NCI-H2107 (cell line): ENCODE data around the gene ZNF615.
"Not testable (repeated sequence)": the region's sequence is repeated elsewhere in the genome, so short reads cannot be mapped to it uniquely, and the experiment has no call there.

ENCODE experiments used
- DNase-seq: peaks from one replicate; lab custom pipeline; 2025; lab: John Stamatoyannopoulos, UW

Gene ZNF615

DNA sequence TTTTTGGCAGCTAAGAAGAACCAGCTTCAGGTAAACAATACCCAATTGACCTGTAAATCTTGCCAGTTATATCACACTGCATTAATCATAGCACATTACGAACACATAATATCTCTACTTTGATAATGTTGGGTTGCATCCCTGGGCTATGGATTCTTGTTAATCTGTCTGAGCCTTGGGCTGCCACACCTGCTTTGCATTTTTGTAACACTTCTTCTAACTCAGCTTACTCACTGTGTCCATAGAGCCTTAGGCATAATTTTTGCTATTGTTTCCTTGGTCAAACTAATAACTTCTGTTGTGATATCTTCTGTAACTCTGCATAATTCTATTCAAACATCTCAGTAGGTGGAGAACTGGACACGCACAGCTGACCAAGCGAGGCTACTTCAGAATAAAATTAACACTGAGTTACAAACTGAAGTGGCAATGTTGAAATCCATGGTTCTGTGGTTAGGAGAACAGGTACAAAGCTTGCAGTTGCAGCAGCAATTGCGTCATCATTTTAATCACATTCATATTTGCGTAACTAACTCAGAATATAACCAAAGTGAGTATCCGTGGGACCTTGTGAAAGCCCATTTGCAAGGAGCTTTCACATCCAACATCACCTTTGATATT lies 27.8 kb downstream of the ZNF615 start:
- no peak for DNase-seq

DNA sequence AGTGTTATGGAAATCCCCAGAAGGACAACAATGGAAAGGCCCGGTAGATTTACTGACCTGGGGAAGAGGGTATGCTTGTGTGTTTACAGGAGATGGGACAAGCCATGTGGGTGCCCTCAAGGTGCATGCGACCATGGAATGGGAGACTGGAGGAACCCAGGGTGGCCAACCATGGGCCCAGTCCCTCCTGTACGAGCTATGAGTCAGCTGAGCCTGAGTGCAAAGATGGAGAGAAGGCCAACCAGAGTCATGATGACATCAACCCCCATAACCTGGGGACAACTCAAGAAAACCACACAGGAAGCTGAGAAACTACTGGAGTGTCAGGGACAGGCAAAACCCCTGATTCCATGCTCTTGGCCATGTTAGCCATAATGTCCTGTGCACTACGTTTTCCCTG lies 29.1 kb downstream of the ZNF615 start:
- no peak for DNase-seq

- DNase-seq: no peak
Measured at GRCh38 chr19:51977346-51977745, 30.7 kb downstream of the ZNF615 start.

- DNase-seq: no peak
Measured at GRCh38 chr19:51976852-51977251, 31.2 kb downstream of the ZNF615 start.

- DNase-seq: not testable (repeated sequence)
Measured at GRCh38 chr19:51975787-51976186, 32.2 kb downstream of the ZNF615 start.

GRCh38 chr19:51971624-51972023 lies 36.4 kb downstream of the ZNF615 start:
- no peak for DNase-seq

DNA sequence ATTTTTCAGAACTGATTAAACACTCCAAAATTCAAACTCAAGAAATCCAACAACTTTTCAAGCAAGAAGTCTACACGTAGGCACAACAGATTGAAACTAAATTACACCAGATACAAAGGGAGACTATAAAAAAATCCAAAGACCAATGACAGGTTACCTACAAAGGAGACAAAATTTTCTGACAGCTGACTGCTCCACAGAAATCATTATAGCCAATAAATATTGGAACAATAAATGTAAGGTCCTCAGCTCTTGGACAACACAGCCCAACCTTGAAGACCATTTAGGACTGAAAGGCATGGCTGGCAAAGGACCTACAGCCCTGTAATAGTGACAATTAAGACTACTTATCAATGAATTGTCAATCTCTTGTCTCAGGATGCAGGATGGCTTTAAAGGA lies 37.3 kb downstream of the ZNF615 start:
- DNase-seq: no peak

DNA sequence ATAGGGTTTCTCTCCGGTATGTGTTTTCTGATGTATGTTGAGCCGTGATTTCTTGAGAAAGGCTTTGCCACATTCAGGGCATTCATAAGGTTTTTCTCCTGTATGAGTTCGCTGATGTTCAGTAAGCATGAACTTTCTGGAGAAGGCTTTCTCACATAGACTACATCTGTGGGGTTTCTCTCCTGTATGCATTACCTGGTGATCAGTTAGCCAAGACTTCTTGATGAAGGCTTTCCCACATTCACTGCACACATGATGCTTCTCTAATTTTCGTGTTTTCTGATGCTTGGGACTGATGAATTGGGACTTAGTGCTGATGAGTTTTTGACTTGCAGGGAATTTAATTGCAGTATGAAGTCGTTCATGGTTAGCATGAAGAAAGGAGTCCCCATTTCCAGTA lies 42.4 kb downstream of the ZNF615 start:
- DNase-seq: no peak

DNA sequence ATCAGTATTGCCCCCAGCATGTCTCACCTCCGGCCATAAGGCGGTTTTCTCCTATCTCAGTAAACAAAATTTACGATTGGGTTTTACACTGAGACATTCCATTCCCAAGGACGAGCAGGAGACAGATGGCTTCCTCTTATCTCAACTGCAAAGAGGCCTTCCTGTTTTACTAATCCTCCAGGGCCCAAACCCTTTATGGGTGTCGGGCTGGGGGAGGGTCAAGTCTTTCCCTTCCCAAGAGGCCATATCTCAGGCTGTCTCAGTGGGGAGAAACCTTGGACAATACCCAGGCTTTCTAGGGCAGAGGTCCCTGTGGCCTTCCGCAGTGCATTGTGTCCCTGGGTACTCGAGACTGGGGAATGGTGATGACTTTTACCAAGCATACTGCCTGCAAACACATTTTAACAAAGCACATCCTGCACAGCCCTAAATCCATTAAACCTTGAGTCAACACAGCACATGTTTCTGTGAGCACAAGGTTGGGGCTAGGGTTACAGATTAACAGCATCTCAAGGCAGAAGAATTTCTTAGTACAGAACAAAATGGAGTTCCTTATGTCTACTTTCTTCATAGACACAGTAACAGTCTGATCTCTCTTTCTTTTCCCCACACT lies 47.3 kb downstream of the ZNF615 start:
- DNase-seq: not testable (repeated sequence)

GRCh38 chr19:51959791-51960190 lies 48.2 kb downstream of the ZNF615 start:
- DNase-seq: no peak

DNA sequence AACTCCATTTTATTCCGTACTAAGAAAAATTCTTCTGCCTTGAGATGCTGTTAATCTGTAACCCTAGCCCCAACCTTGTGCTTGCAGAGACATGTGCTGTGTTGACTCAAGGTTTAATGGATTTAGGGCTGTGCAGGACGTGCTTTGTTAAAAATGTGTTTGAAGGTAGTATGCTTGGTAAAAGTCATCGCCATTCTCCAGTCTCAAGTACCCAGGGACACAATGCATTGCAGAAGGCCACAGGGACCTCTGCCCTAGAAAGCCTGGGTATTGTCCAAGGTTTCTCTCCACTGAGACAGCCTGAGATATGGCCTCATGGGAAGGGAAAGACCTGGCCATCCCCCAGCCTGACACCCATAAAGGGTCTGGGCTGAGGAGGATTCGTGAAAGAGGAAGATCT lies 50.2 kb downstream of the ZNF615 start:
- not testable (repeated sequence) for DNase-seq

GRCh38 chr19:51948975-51949374 lies 59.0 kb downstream of the ZNF615 start:
- no peak for DNase-seq

DNA sequence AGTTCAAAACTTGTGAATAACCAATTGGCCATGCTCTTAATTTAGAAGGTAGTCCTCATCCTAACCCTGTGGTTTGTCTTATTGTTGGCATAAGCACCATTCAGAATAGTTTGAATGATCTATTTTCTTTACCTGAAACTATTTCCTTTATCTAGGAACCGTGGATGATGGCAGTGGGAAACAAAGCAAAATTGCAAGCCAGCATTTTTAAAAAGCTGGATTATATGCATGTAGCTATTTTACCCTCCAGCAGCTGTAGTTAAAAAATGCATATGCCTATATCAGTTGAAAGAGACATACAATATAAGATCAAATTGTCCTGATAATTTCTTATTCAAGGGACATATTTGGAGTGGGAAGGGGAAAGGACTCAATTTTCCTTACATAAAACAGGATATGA lies 61.4 kb downstream of the ZNF615 start:
- no peak for DNase-seq

DNA sequence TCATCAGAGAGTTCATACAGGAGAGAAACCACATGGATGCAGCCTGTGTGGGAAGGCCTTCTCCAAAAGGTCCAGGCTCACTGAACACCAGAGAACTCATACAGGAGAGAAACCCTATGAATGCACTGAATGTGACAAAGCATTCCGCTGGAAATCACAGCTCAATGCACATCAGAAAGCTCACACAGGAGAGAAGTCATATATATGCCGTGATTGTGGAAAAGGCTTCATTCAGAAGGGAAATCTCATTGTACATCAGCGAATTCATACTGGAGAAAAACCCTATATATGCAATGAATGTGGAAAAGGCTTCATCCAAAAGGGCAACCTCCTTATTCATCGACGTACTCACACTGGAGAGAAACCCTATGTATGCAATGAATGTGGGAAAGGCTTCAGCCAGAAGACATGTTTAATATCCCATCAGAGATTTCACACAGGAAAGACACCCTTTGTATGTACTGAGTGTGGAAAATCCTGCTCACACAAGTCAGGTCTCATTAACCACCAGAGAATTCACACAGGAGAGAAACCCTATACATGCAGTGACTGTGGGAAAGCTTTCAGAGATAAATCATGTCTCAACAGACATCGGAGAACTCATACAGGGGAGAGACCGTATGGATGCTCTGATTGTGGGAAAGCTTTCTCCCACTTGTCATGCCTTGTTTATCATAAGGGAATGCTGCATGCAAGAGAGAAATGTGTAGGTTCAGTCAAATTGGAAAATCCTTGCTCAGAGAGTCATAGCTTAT lies 63.0 kb downstream of the ZNF615 start:
- no peak for DNase-seq
